ENCODE measurements around the gene MAGED4.
"Not testable (repeated sequence)": the region's sequence is repeated elsewhere in the genome, so short reads cannot be mapped to it uniquely, and the experiment has no call there.

DNA sequence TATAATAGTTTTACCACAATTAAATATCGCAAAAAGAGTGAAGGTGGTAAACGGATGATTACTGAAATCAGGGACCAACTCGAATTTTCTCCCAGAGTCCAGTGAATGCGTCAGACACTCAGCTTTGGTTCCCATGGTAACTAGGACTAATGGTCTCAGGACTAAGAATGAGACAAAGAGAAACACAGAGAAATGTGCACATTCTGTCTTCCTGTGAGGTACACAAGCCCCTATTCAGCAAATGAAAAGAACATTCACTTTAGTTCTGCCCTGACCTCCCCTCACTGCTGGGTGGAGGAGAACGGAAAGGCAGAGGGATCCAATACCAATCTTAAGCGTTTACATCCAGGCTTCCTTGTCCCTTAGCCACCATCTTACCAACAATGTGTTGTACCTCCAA, 26.7 kb downstream of the MAGED4 start:
- not testable (repeated sequence) for TF ChIP-seq CTCF, POLR2A, EP300 (IDR thresholded peaks at IDR 0.05)

Data from tibial nerve (tissue), 4 donors.